Measurements from ENCODE around the gene MBNL2.

The MBNL2 gene

GRCh38 chr13:97311956-97312355, 89.8 kb downstream of the MBNL2 start:
- DNase-seq (ENCODE audit: low read depth) = no peak
- no peak overlapping the region for H3K4me3 ChIP-seq (ENCODE audit: control insufficient read depth, low read depth, low read length)
- TF ChIP-seq CTCF (IDR thresholded peaks at IDR 0.05; ENCODE audit: control insufficient read depth, insufficient read depth, low read depth, low read length, missing control alignments) = no peak

DNA sequence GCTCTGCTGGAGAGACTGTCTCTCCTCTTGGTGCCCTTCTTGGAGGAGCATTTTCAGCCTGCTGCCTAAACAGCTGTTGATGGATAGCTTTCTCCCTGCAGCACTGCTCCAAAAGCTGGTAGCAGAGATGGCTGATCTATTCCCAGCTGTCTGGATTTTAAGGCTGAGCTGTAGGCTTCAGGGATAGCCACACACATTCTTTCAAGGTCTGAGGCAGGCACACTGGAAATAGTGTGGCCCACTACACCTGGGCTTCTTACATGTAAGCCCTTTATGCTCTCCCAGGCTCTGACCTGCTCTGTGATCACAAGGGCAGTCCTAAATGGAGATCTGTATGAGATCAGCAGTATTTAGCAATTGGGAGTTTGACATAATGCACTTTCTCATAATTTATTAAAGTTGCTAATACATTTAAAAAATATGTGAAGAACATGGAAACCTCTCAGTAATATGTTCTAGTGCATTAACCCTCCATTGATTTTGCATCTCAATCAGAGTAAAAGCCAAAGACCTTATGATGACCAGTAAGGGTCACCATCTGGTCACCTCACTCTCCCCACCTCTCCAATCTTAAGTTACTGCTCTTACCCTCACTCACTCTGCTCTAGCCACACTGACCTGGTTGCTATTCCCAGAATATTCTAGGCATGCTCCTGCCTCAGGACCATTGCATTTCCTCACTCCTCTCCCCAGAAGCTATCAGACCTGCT, 91.6 kb downstream of the MBNL2 start:
- TF ChIP-seq CTCF (IDR thresholded peaks at IDR 0.05; ENCODE audit: control insufficient read depth, insufficient read depth, low read depth, low read length, missing control alignments) = no peak
- DNase-seq (ENCODE audit: low read depth) = no peak

DNA sequence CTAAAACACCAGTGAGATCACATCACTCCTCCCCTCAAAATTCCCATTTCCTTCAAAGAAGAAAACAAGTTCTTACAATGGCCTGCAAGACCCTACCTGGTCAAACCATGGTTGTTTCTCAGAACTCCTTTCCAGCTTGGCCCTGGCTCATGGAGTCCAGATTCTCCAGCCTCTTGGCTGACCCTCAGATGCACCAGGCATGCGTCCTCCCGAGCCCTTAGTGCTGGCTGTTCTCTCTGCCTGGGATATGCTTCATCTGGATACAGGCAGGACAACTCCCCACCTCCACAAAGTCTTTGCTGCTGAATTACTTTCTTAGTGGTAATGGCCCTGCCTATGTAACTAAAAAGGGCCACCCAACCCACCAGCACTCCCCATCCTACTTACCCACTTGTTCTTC, 94.3 kb downstream of the MBNL2 start:
- no peak for DNase-seq (ENCODE audit: low read depth)

More for the DNA sequence above, 91.6 kb downstream of the MBNL2 start:
- H3K4me3 ChIP-seq (ENCODE audit: control insufficient read depth, low read depth, low read length) = no peak overlapping the region

DNA sequence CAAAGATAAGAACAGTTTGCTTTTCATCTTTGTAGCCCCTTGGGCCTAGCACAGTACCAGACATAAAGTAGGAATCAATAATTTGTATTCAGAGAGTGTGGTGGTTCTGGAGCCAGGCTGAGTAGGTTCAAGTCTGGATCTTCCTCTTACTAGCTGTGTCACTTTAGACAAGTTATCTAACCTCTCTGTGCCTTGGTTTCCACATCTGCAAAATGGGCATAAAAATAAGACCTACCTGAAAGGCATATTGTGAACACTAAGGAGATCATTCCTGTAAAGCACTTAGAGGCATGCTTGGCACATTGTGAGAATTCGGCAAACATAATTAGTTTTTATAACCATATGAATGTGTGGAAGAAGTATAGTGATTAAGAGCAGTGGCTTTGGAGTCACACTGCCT, 95.8 kb downstream of the MBNL2 start:
- DNase-seq (ENCODE audit: low read depth) = no peak
- TF ChIP-seq CTCF (IDR thresholded peaks at IDR 0.05; ENCODE audit: control insufficient read depth, insufficient read depth, low read depth, low read length, missing control alignments) = no peak
- no peak overlapping the region for H3K4me3 ChIP-seq (ENCODE audit: control insufficient read depth, low read depth, low read length)

More for the DNA sequence above, 94.3 kb downstream of the MBNL2 start:
- no peak for TF ChIP-seq CTCF (IDR thresholded peaks at IDR 0.05; ENCODE audit: control insufficient read depth, insufficient read depth, low read depth, low read length, missing control alignments)
- H3K4me3 ChIP-seq (ENCODE audit: control insufficient read depth, low read depth, low read length) = no peak overlapping the region

DNA sequence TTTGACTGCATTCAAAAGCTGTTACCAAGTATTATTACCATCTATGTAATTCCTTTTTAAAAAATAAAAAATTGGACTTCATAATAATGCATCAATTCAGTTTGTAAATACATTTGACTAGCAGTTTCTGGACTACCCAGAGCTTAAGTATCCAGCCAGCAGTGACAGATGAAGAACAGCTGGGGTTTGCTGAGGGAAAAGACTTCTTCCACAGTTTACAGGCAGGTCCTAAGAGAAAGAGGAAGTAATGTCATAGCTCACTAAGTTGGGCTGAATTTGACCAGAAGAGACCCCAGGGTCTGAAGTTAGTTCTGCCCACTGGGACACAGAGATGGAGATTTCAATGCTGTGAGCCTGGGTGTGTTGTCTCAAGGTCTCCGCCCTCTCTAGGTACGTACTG, 96.4 kb downstream of the MBNL2 start:
- DNase-seq (ENCODE audit: low read depth) = no peak

DNA sequence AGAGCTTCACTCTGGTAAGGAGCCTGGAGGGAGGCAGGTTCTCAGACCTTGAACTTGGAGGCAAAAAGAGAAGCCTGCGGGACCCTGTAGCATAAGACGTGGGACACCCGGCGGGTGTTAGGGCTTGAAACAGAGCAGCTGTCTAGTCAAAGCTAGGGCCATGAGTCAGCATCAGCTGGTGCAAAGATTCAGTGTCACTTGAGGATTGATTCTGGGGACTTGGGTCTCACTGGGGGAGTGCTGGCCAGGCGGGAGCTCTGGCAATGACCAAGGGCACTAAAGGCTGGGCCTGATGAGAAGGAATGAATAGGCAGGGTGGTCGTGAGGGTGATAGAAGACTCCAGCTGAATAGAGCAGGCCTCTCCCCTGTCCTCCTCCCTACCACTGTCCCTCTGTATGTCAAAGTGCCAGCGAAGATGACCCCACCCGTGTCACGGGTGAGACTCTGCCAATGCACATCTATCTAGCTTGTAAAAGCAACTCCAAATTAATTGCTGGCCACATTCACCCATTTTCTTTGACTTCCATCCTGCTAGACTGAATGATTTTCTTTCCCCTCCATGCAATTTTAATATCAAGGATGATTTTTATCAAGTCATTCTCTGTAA, 97.1 kb downstream of the MBNL2 start:
- no peak overlapping the region for H3K4me3 ChIP-seq (ENCODE audit: control insufficient read depth, low read depth, low read length)
- DNase-seq (ENCODE audit: low read depth) = no peak
- no peak for TF ChIP-seq CTCF (IDR thresholded peaks at IDR 0.05; ENCODE audit: control insufficient read depth, insufficient read depth, low read depth, low read length, missing control alignments)

More for the DNA sequence above, 96.4 kb downstream of the MBNL2 start:
- H3K4me3 ChIP-seq (ENCODE audit: control insufficient read depth, low read depth, low read length) = no peak overlapping the region
- TF ChIP-seq CTCF (IDR thresholded peaks at IDR 0.05; ENCODE audit: control insufficient read depth, insufficient read depth, low read depth, low read length, missing control alignments) = no peak
